Stimulated activated CD8-positive, alpha-beta memory T cell treated with anti-CD3 and anti-CD28 coated beads, Interleukin-7, amount 100 ng/mL, for 48 hours (primary cell): ENCODE results near the gene MAML3.
"Not testable (repeated sequence)": the region's sequence is repeated elsewhere in the genome, so short reads cannot be mapped to it uniquely, and the experiment has no call there.

Experiments
- DNase-seq, 2 donors: peaks; one replicate each; pipeline ENCODE4 v3.0.0-alpha.2; 2020; ENCODE audit warnings: low read depth in 1 of 2; ENCODE audit errors: extremely low read depth in 1 of 2

The MAML3 gene

DNA sequence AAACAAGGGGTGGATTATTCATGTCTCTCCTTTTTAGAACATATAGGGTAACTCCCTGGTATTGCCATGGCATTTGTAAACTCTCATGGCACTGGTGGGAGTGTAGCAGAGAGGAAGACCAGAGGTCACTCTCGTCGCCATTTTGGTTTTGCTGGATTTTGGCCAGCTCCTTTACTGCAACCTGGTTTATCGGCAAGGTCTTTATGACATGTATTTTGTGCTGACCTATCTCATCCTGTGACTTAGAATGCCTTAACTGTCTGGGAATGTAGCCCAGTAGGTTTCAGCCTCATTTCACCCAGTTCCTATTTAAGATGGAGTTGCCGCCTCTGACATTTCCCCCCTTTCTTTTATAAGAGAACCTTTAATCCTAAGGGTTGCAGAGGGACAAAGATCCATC lies 442.5 kb downstream of the MAML3 start:
- no peak for DNase-seq

DNA sequence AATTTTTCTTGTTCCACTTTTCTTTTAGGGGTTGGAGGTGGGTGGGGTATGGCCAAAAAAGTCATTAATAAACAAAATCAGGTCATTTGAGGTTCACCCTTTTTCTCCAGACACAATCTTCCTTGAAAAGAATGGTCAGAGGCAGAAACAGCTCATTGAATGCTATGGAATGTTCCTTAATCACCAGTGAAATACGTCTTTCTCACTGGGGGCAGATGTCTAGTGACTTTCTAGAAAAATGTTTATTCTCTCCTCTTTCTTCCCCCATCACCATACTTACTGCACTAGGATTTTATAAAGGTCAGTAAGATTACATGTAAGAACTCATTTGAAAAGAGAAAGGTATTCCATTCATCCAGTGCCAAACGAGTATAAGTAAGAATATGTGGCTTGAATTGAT lies 443.9 kb downstream of the MAML3 start:
- no peak for DNase-seq

DNA sequence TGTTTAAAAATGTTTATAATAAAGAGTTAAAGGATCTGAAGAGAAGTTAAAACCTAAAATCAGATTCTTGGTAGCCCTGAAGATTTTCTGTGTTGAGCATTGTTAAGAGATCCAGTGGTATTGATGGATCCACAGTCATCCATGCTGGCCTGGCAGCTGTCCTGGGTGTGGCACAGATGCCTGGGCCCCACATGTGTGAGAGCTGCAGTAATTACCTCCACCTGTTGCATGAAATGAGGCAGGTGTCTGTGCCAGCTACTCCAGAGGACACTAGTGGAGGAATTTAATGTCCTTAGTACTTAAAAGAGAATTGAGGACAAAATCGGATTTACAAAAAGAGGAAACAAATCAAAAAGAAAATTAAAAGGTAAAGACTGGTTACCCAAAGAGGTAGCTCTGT lies 444.3 kb downstream of the MAML3 start:
- no peak for DNase-seq

DNA sequence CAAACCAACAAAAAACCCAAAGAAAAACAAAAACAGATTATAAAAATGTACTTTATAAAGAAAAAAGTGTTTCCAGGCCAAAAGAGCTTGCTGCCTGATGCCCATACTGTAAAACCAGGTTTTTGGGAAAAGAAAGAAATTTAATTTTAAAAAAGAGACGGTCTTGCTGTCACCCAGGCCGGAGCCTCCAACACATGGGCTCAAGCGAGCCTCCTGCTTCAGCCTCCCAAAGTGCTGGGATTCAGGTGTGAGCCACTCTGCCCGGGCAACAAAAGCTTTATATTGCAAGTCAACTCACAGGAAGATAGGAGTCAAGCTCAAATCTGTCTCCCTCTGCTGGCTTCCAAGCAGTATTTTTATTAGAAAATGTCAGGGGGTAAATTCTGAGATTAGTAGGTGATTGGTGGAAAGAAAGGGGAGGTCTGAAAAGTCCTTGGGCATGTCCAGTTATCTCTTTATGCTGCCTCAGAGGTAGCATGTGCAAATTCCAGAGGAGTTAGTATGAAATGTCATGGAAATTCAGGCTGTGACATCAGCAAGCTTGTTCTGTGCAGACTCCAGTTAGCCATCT lies 449.0 kb downstream of the MAML3 start:
- DNase-seq: no peak

DNA sequence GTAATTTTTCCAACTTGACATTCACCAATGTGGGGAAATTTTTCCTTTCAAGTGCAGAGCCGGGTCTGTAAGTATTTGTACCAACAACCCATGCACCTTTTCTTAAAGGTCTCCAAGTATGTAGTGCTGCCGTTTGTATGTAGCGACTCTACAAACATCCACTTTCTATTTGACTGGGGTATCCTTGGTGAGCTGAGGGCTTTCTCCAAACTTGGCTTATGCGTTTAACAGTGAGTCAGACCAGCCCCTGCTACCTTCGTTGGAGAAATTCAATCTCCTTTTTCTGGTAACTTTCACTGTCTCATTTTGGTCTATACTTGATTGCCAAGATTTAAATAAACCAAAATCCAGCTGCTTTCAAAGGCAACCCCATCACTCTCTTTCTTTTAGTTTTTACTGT lies 453.4 kb downstream of the MAML3 start:
- no peak for DNase-seq

DNA sequence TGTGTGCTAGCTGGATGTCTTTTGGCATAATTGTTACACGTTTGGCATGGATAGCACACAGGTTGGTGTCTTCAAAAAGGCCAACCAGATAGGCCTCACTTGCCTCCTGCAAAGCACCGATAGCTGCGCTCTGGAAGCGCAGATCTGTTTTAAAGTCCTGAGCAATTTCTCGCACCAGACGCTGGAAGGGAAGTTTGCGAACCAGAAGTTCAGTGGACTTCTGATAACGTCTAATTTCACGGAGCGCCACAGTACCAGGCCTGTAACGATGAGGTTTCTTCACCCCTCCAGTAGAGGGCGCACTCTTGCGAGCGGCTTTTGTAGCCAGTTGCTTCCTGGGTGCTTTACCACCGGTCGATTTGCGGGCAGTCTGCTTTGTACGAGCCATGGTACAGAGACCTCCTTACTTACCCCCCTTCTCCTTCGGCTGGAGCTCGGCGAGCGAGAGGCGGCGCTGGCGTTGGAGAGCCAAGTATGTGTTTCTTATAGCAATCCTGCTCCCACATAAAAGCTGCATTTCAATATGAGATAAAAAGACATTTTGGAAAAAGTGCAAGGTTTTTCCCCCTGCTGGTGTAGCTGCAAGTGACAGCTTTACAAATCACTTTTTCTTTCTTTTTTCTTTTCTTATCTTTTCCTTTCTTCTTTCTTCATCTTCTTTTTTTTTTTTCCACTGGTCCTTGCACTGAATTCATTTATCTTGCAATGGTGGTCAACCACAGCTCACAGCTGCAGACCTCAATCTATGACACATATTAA lies 455.6 kb downstream of the MAML3 start:
- DNase-seq: not testable (repeated sequence)

DNA sequence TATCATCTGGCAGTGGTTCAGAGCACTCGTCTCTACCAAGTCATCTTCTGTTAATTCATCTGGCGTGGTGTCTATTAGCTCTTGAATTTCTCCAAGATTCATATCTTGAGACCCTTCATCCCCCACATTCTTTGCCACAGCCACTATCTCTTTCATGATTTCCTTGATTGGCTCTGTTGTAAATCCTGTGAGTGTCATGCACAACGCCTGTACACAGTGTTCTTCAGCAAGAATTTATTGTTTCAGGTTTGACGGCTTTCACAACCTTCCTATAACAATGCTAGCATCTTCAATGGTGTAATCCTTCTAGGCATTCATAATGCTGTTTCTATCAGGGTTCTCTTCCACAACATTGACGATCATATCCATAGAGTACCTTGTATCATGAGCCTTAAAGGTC lies 457.5 kb downstream of the MAML3 start:
- no peak for DNase-seq

DNA sequence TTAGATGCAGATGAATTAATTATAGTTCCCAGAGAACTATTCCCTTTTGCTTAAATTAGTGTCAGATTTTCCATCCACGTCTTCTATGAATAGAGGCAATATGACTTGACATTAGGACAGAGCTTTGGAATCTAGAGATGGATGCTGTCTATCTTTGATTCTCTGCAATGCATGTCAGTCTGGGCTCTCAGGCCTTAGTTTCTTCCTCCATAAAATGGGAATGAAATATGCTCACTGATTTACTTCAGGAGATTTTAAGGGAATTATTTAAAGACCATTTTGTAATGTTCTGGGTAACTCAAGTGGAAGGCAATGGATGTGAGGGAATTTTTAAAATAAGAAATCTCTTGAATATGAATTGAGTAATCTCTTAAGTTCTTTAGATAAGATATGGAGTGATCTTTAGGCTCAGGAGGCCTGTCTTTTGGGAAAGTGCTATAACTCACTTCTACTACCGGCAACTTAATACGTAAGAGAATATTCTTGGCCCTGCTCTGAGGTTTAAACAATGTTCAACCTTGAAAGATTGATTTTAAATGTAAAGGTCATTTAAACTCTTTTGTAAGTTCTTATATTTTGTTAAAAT lies 459.4 kb downstream of the MAML3 start:
- DNase-seq: no peak

DNA sequence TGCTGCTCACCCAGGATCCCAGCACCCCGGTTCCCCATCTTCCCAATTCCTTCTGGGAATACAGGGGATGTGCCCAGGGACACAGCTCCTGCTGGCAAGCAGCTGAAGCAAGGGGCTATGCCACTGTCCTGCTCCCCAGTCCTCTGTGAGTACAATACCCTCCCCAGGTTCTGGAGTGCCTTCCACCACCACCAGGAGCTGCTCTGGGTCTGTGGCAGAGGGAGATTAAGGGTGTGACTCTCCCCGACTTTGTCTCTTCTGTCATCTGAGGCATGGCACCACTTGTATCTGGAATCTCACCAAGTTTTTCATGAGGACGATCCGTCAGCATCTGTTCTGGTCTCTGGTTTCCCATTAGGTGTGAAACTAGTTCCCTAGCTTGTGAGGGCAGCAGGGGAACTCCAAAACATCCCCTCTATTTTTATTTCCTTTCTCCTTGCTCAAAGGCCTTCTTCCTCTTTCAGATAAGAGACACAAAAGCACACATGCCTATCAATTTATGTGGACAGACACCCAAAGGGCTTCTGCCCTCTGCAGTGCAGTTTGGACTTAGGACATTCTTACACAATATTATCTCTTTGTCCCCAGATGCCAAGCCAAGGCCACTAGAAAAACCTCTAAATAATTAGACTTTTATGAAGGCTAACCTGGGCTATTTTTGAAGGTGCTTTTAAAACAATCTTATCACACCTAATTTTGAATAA lies 461.5 kb downstream of the MAML3 start:
- no peak for DNase-seq

DNA sequence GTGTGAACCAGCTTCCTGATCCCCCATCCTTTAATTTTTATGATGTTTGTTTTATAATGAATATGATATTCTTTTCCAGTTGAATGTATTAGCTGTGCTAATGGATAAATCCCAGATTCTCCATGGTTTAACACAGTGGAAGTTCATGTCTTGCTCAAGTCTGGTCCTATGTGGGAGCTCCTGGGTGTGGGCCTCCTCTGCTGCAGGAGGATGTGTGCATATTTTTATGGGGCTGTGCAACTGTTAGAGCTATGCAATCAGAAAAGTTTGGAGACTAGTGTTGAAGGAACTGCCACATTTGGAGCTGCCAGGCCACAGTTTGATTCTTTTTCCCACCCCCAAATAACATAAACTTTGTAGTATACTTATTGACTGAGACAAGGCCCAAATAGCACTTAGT lies 463.6 kb downstream of the MAML3 start:
- DNase-seq: no peak

DNA sequence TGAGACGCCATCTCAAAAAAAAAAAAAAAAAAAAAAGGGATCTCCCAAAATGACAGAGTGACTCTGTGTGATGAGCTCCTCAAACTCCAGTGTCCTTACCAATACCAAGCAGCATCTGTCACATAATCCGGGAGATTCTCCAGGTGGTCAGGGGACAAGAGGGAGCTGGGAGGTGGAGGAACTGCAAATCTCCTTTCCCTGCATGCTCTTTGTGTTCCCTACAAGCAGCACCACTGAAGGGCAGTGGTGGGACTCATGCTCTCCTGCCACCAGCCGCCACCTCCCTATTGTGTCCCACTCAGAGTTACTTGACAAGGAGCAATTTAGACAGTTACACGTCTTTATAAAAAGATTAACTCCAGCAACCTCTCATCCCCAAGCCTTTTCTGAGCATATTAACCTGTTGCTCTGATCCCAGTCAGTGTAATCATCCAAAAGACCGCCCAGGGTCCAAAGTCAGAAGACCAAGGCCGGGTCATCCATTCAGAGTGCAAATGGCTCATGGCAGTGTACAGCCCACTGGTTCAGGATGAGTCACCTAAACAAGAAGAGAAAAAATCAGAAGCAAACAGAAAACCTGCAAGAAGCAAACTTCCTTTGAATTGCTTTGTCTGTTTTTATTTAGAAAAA lies 464.8 kb downstream of the MAML3 start:
- DNase-seq: no peak

DNA sequence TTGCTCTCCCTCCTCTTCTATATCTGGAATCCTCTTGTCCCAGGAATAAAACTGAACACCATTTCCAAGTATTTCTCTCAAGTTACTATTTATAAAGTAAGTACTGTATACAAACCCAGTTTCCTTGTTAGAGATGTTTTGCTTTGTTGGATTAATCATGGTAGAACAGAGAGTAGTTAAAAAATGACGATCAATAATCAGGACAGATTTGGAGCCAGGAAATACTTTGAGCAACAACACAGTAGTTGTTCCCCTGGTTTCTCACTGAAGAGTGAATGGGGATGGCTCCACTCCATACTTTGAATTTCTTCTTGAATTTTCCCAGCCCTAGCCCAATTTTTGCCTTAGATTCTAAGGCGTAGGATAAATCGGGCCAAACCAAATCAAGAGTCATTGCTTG lies 467.0 kb downstream of the MAML3 start:
- no peak for DNase-seq

DNA sequence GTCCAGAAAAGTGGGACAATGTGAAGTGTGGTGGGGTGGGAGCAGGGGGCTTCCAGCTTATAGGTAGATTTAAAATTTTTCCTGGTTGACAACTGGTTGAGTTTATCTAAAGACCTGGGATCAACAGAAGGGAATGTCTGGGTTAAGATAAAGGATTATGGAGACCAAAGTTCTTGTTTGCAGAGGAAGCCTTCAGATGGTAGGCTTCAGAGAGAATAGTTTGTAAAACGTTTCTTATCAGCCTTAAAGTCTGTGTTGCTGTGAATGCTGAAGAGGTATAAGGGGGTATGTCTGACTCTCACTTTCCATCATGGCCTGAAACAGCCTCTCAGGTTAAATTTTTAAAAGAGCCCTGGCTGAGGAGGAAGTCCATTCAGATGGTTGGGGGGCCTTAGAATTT lies 467.9 kb downstream of the MAML3 start:
- DNase-seq: no peak

DNA sequence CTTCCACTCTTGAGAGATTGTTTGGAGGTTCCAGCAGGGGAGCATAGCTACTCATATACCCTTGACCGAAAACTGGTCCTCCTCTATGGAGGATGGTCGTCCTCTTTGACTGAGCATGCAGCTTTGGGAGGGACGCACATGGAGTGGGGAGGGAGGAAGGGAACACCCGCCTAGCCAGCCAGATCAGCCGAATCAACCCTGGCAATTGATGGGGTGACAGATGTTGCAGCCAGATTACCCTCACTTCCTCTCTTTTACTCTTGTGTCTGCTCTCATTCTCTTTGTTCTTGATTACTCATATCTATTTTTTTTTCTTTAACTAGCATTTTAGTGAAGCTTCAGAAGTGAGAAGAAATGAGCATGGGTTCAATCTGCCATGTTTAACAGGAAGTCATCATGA lies 468.8 kb downstream of the MAML3 start:
- DNase-seq: no peak

DNA sequence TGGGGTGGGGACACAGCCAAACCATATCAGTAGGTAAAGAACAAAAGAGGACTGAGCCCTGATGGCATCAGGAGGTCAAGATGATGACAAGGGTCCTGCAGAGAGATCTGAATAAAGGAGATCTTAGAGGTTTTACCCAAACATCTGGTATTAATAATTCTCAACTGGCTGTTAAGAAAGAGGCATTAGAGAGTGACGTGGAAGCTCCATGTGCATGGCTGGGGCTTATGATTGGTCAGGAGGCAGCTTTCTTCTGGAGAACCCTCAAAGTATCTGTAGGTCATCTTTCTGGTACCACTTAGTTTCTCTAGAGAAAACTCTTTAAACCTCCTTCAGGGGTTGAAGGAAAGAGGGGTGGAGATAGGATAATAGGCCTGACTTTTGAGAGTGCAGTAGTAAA lies 469.6 kb downstream of the MAML3 start:
- DNase-seq: no peak

DNA sequence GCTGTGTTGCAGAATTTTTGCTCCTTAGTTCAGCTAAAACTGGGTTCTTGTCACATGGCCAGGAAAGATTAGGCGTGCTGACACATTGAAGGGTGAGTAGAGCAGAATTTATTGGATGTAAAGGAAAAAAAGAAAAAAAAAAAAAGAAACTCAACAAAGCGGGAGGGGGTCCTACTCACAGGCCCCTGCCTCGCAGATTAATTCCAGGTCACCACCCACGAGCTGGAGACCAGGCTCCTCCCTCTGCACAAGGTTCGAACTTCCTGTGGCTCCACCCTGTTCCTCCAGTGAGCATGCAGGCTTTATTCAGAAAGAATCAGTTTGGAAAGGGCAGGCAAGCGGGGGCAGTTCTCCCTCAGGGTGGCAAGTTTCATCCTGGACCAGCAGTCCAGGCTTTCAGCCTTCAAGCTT lies 471.2 kb downstream of the MAML3 start:
- no peak for DNase-seq

DNA sequence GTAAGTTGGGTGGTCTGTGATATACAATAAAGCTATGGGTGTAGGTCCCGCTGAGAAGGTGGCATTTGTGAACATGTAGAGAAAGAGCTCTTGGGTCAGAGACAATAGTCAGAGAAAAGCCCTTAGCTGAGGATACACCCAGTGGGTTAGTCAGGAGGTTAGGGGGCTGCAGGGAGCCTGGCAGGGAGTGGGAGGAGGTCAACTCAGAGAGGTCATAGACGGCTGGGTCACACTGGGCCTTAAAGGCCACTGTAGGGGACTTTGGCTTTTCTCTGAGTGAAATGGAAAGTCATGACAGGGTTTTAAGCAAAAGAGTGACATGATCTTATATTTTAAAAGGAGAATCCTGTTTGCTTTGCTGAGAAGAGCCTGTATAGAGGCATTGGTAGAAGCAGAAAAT lies 471.7 kb downstream of the MAML3 start:
- no peak for DNase-seq

DNA sequence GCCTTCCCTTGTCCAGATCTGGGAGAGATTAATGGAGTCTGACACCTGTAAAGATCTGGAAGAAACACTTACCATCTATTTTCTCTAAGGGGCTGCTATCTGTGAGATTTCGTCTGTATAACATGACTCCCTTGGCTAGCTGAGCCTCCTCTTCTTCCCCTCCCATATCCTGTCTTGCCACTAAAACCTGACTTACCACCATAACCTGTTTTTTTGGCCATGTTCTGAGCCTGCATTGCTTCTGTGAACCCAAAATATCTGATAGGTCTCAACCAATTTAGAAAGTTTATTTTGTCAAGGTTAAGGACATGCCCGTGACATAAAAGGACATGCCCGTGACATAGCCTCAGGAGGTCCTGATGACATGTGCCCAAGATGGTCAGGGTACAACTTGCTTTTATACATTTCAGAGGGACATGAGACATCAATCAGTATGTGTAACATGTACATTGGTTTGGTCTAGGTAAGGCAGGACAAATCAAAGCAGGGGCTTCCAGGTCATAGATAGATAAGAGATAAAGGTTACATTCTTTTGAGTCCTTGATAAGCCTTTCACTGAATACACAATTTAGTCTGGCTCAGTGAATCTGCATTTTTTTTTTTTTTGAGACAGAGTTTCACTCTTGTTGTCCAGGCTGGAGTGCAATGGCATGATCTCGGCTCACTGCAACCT lies 476.9 kb downstream of the MAML3 start:
- no peak for DNase-seq

DNA sequence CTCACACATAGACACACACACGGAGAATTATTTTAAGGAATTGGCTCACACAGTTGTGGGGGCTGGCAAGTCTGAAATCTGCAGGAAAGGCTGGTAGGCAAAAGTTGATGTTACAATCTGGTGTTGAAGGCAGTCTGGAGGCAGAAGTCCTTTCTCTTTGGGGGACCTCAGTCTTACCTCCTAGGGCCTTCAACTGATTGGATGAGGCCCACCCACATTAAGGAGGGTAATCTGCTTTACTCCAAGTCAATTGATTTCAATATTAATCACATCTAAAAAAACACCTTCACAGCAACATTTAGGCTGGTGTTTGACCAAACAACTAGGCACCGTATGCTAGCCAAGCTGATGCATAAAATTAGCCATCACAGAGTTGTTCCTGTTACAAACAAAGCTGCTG lies 477.6 kb downstream of the MAML3 start:
- DNase-seq: no peak

DNA sequence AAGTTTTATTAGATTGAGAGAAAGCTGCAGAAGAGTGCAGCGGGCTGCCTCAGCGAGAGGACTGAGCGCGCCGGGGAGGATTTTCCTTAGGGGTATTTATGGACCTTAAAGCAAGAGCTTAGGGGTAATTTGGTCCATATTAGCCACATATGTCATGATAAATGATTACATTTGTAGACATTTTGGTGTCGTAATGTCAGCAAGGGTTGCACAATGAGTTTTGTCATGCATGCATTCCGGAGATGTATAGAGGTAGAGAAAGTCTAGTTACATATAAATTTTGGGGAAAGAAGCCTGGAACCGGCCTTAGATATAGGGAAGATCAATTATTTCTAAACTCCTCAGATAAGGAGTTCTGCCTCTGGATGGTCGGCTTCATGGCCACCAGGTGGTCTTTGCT lies 478.3 kb downstream of the MAML3 start:
- DNase-seq: no peak
